HG02943 (cell line): ENCODE measurements around the gene HAGHL.
A peak's percentile ranks its signal among the peaks of the same experiment; 100 is the strongest.

Experiments
- ATAC-seq: cut with Tn5 transposase; IDR thresholded peaks from one replicate; pipeline ENCODE4 v1.9.1; 2021; ENCODE audit warnings: mild to moderate bottlenecking, low read depth, moderate library complexity; ENCODE audit not compliant: unreplicated experiment

Gene HAGHL

DNA sequence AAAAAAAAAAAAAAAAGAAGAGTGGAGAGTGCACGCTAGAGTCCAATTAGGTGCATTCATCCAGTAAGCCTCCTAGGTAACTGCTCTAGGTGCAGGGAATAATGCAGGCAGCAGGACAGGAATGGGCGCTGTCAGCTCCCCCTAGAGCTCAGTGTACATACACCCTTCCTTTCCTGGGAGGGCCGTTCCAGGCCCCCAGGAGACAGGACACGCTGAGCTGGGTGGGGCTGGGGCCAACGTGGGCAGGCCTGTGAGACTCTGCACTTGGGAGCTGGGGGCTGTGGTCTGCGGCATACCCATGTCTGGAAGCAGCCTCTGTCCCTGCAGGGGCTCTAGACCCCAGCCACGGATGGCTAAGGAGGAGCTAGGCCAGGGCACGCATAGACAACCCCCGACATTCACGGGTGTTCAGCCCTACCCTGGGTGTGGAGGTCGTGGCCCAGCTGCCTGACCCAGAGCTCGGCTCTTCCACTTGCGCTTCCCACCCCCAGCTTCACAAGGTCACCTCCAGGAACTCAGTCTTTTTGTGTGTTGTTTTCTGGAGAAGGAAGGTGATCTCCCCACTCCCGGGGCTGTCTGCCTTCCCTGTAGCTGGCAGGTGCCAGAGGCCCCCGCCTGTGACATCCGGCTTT is 7.0 kb upstream of the HAGHL start:
- ATAC-seq, result peak; percentile 5

DNA sequence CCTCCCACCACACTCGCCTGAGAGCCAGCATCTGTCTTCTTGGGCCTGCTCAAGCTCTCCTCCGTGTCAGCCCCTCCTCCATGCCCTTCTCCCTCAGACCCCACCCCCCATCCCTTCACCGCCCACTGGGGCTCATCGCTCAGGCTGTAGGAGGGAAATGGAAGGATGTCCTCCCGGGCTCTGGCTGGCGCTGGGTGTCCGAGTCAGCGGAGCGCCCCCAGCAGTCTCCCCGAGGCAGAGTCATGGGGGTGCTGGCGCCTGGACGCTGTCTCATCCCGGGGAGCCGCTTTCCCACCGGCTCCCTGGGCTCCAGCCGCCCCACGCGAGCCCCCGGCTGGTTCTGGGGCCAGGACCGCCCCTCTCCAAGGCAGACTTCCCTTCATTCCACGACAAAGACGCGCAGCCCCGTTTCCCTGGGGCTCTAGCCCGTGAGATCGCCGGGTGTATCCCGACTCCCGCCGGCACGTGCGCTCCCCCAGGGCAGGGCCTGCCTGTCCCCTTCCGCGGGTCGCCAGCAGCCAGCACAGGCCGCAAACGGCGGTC is 6.4 kb upstream of the HAGHL start:
- ATAC-seq, result peak; percentile 19

DNA sequence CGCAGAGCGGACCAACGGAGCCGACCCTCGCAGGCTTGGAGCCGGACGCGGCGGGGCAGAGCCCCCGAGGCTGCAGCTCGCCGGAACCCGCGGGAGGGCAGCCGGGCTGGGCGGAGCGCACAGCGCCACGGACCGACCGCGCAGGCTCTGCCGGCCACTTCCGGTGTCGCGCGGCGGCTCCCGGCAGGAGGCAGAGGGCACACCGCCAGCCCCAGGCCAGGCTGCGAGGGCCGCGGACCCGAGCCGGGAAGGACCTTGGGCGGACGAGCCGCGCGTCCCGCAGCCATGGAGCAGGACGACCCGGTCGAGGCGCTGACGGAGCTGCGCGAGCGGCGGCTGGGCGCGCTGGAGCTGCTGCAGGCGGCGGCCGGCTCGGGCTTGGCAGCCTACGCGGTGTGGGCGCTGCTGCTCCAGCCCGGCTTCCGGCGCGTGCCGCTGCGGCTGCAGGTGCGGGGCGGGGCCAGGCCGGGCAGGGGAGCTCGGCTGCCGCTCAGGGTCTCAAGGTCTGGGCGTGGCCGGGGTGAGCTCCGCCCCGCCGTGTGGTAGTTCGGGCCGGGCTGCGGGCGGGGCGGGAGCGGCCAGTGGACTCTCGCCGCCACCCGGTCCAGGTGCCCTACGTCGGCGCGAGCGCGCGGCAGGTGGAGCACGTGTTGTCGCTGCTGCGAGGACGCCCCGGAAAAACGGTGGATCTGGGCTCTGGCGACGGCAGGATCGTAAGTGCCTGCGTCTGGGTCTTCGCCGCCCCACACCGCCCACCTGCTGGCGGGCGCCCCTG is 5.7 kb upstream of the HAGHL start, which contains the start of gene ANTKMT:
TSS of gene ANTKMT (plus strand) at position 157 of the 775 bp plus-strand sequence. CDS start at position 286, 129 bp downstream.
- peak; percentile 51 for ATAC-seq

DNA sequence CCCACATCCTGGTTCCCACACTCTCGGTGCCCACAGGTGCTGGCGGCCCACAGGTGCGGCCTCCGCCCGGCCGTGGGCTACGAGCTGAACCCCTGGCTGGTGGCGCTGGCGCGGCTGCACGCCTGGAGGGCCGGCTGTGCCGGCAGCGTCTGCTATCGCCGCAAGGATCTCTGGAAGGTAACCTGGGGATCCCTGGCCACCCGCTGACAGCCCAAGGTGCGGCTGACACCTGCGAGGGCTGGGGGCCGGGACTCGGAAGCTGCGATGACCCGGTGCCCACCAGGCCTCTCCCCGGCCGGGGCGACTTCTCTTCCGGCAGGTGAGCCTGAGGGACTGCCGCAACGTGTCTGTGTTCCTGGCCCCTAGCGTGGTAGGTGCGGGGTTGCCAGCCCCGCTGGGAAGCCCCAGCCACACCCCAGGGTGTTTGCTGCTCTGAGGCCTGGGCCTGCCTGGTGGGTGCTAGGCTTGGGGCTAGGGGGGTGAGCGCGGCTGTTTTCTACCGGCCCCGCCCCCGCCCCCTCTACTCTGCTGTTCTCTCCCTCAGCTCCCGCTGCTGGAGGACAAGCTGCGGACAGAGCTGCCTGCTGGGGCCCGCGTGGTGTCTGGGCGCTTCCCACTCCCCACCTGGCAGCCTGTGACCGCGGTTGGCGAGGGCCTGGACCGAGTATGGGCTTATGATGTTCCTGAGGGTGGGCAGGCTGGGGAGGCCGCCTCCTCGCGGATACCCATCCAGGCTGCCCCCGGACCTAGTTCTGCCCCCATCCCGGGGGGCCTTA is 5.0 kb upstream of the HAGHL start:
- ATAC-seq, result no peak

DNA sequence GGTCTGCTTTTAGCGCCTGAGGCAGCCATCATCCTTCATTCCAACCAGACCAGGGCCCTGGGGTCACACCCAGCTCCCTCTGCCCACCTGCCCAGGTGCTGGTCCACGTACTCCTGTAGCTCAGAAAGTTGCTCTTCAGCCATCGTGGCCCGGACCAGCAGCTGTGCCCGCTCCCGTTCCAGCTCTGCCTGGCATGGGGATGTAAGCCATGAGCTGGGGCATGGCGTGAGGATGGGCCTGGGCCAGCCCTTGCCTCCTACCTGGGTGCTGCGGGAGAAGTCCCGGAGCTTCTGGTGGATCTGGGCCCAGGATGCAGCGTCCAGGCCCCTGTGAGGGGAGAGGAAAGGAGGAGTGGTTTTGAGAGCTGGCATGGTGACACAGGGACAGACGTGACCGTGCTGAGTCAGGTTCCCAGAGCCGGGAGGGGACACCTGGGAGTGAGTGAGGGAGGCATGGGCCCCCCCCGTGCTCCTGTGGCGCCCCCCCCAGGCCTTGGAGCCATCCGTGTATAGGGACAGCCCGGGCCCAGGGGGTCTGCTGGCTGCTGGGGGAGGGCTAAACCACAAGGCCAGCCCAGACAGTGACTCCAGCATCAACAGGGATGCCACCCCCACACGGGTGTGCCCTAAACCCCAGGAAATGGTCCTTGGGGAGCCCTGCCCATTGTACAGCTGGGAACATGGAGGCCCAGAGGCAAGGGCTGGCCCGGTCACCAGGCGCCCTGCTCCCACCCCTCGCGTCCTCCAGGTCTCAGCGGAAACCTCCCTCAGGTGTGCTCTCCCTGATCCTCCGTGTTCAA is 3.9 kb upstream of the HAGHL start:
- no peak for ATAC-seq

DNA sequence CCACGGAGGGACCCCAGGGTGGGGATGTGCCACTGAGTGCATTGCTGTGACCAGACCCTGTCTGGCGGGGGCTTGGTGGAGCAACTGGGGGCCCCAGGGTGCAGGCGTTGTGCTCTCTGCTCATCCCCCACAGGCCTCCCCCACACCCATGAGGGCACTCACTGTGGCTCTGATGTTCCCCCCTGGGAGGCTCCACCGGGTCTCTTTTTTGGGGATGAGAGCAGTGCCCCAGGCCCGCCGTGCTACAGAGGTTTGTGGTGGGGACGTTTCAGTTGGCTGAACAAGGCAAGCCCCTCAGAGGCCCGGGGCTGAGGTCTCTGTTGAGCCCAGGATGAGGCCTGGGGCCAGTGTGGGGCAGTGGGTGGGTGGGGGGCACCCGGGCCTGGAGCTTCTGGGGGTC is 3.2 kb upstream of the HAGHL start:
- ATAC-seq, result no peak

DNA sequence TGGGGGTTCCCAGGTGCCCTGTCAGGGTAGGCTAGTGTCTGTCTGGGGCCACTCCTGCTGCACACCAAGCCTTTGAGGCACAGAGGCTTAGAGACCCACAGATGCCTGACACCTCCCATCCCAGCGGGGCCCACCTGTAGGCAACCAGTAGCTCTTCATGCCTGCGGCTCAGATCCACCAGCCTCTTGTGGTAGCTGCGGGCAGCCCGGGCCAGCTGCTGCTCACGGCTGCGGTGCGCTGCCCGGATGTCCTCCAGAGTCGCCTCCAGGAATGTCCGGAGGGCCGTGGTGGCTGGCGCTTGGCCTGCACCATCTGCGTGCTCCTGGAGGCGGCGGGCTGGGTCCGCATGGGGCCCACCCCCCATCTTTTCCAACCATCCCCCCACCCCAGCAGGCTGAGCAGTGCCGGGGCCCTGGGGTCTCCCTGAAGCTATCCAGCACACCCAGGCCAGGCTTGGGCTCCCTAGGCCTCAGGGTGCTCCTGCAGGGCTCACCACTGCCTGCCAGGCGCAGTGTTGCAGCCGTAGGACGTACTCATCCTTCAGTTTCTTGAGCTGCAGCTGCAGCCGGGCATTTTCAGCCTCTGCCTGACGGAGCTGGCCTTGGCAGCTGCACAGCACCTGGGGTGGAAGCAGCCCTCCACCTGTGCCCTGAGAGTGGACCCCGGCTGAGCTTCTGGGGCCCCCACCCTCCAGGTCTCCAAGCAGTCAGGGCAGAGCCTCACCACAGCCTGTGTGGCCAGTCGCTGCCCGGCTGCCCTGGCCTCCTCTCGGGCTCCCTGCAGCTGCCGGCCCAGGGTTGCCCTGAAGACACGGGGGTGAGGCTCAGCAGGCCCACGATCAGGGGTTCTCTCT is 2.5 kb upstream of the HAGHL start:
- ATAC-seq, result no peak

DNA sequence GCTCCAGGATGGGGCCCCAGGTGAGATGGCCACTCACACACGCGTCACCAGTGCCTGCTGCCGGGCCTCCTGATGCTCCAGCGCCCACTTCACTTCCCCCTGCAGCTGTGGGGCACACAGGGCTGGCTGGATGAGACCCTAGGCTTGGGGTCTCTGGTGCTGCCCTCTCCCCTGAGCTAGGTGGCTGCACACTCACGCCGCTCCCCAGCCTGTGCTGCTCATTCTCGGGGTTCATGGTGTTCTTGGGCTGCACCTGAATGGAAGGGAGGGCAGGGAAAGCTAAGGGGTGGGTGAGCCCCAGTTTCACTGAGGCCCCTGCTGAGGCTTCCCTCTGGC is 1.9 kb upstream of the HAGHL start:
- ATAC-seq, result no peak

DNA sequence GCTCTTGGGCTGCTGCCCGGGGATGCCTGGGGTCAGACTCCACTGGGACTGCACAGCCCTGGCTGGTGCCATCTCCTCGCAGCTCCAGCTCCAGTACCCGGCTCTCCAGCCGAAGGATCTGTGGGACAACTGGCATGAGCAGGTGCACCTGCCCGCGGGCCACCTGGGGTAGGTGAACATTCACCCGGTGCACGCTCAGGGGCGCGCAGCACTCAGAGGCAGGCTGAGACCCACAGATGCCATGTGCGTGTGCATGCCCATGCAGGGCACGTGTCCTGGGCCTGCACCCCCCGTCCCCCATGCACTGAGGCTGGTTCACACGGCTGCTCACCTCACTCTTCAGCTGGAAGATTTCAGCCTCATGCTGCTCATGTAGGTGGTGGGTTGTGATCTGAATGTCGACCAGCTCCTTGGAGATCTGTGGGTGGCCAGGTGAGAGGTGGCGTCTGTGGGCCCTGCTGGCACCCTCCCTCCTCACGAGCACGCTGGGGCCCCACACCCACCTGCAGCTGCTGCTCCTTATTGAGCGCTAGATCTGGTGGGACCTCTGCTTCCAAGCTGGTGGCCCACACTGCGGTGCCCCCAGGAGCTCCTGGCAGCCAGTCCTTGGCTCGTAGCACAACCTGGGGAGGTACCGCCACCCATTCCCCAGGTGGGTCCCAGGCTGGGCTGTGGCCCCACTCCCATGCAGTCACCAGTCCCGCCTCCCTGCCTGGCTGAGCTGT is 1.3 kb upstream of the HAGHL start:
- no peak for ATAC-seq

DNA sequence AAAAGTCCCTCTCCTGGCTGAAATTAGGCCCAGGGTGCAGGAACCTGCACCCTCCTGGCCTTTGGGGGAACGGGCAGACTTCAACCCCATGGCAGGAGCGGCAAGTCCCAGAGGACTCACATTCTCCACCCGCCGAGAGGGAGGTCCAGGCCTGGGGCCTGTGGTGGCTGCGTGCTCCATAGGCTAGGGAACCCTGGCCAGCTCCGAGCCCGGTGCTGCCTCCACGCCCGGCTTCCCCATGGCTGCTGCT is 793 bp upstream of the HAGHL start:
- ATAC-seq, result no peak

DNA sequence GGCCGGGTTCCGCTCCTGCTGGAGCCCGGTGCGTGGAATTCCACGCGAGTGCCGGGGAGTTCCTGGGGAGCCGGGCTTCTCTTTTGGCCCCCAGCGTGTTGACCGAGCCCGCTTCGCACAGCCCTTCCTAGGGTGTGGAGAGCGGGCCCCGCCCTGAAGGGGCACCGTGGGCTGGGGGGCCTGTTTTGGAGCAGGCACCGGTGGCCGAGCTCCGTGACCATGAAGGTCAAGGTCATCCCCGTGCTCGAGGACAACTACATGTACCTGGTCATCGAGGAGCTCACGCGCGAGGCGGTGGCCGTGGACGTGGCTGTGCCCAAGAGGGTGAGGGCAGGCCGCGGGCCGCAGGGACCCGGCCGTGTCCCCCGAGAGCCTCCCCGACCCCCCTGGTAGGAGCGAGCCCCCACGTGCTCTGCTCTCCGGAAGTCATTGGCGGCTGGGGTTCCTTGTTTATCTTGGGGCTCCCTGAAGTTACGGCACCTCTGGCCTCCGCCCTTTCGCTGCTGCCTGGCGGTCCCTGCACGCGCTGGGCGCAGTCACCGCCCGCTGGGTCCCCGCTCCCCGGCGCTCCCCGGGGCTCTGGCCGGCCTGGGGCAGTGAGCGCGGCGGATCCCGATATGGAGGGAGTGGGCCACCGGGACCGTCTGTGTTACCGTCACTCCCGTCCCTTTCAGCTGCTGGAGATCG is 528 bp downstream of the HAGHL start:
- ATAC-seq, result no peak

DNA sequence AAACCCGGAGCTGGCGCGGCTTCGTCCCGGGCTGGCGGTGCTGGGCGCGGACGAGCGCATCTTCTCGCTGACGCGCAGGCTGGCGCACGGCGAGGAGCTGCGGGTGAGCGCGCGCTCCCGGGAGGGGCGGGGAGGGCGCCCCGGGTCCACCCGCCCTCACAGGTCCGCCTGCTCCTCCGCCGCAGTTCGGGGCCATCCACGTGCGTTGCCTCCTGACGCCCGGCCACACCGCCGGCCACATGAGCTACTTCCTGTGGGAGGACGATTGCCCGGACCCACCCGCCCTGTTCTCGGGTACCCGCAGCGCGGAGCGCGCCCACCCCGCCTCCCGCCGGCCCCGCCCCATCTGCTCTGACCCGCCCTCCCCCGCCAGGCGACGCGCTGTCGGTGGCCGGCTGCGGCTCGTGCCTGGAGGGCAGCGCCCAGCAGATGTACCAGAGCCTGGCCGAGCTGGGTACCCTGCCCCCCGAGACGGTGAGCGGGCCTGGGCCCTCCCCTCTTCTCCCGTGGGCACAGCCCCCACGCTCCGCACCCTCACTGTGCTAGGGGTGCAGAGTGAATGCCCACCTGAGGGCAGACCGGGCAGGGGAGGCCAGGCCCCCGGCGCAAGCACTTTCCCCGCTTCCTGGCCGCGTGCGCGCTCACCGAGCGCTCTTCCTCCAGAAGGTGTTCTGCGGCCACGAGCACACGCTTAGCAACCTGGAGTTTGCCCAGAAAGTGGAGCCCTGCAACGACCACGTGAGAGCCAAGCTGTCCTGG is 1.4 kb downstream of the HAGHL start:
- ATAC-seq, result no peak

DNA sequence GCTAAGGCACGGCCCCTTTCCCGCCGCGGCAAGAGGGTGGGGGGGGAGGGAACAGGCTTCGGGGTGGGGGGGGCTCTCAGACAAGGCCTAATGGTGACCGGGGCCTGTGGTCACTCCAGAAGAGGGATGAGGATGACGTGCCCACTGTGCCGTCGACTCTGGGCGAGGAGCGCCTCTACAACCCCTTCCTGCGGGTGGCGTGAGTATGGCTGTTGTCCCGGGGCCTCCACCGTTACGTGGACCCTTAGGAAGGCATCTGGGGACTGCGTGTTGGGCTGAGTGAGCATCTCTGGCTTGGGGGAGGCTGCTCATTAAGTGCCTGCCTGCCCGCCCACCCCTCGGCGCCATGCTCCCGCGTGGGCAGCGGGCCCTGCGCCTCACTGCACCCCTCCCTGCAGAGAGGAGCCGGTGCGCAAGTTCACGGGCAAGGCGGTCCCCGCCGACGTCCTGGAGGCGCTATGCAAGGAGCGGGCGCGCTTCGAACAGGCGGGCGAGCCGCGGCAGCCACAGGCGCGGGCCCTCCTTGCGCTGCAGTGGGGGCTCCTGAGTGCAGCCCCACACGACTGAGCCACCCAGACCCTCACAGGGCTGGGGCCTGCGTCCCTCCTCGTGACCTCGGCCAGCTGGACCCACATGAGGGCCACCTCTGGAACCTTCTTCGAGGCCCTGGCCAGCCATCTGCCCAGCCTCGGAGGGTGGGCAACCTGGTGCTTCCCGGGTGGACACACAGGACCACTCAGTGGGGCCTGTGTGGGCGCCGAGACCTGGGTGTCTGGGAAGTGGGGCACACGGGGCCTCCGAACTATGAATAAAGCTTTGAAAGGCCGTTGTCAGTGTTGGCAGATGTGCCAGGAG is 2.2 kb downstream of the HAGHL start:
- ATAC-seq, result no peak

DNA sequence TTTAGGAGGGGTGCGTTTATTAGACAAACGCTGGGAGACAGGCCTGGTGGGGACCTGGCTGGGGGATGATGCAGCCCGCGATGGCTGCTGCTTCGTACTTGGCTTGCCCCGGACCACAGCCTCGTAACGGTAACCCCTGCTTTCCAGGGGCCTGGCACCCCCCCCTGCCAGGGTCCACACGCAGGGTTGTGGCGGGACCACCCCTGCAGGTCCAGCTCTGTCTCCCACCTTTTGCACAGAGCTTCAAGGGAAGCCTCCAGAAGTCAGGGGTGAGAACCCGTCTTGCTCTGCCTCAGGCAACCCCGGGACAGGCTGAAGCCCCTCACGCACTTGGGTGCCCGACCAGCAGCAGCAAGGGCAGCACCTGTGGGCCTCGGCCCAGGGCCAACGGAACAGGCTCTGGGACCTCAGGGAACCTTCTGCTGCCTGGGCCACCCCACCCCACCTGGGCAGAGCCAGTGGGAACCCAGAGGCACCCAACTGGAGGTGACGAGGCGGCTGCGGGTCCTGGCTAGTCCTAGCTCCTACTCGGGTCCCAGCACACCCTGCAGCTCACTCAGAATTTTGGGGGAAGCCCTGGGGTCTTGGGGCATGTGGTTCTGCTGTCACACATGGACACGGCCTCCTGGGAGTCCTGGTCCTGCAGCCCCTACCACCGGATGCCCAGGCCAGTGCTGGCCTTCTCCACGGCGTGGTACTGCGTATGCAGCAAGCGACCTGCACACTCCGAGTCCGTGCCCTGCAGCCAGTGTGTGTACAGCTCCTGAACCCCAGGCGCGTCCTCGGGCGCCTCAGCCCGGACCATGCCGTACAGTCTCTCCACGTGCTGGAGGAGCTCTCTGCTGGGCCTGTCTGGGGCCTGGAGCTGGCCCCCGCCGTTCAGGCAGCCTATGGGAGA is 3.1 kb downstream of the HAGHL start:
- ATAC-seq, result no peak

DNA sequence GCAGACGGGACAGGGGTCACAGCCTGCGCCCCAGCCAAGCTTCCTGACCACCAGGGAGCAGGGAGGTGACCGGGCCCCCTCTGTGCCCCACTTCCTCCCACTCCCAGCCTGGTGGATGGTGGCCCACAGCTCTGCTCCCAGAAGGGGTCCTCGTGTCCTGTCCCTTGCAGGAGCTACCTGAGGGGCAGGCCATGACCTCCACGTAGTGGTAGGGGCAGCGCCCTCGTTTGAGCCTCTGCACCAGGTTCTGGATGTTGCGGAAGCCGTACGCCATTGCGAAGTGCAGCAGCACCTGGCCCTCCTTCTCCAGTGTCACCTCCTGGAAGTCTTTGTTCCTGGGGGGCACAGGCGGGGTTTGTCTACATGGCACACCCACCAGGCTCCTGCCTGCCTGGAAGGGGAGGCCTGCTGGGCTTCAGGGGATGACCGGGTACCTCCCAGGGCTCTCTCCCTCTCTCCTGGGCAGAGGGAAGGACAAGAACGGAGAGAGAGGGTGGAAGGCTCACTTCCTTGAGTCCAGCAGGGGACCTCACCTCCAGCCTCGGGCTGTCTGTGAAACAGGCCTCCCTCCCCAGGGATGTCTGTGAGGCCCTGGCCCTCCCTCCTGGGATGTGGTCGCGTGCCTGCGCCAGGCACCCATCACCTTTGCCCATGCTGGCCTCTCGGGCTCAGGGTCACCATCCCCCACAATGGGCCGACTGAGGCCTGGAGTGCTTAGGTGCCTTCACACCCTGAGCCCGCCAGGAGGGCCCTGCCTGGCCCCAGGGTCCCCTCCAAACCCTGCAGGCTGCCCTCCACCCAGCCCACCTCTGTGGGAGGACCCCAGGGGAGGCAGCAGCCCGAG is 4.0 kb downstream of the HAGHL start:
- ATAC-seq, result no peak
